Measurements from ENCODE around the gene SLC22A7. TPM values are rescaled to one million over a fixed set of nuclear protein-coding genes. Genes with fewer than 3 reads are reported as not detected.

The SLC22A7 gene
- total RNA-seq: not detected
- polyA plus RNA-seq (2013, experiment 1 of 2): not detected
- not detected for polyA plus RNA-seq (2013, experiment 2 of 2)
- long read RNA-seq, experiment 1: 0 reads
- long read RNA-seq, experiment 2: 0 reads
- long read RNA-seq, experiment 3, partial matches to known transcripts: 0 of 1 reads
- long read RNA-seq, experiment 3, other reads (novel, unspliced or antisense): 1 of 1 reads
- long read RNA-seq, experiment 4: 0 reads

- H3K9me3 ChIP-seq (ENCODE audit: control insufficient read depth, low read length): no peaks in the 10 kb centered on the region
- Mint-ChIP-seq H3K4me1 (peaks cover 3% of the 10 kb centered on the region), H3K4me3 (no peak within 1 kb of the TSS), H3K36me3 (ENCODE audit: low read depth) (no peaks in the 10 kb centered on the region), H3K27me3 (ENCODE audit: insufficient read depth) (peaks cover 8% of the 10 kb centered on the region), H3K9me3 (no peaks in the 10 kb centered on the region), H3K27ac (no peak within 1 kb of the TSS)
- no peaks in the 10 kb centered on the region for H3K27me3 ChIP-seq (ENCODE audit: control insufficient read depth, insufficient read depth, low read length, poor library complexity, severe bottlenecking)
- no peak within 1 kb of the TSS for H3K9ac ChIP-seq (ENCODE audit: extremely low read depth, low read length, poor library complexity, severe bottlenecking)
- DNase-seq: peak; percentile 39
- peaks cover 3% of the 10 kb centered on the region for H3K4me1 ChIP-seq (ENCODE audit: control insufficient read depth, insufficient read depth, low read length)
- H3K36me3 ChIP-seq (ENCODE audit: control insufficient read depth, insufficient read depth, low read length): no peaks in the 10 kb centered on the region
- no peak within 1 kb of the TSS for H3K27ac ChIP-seq (ENCODE audit: low read depth, low read length)
- TF ChIP-seq, protein P1, sequence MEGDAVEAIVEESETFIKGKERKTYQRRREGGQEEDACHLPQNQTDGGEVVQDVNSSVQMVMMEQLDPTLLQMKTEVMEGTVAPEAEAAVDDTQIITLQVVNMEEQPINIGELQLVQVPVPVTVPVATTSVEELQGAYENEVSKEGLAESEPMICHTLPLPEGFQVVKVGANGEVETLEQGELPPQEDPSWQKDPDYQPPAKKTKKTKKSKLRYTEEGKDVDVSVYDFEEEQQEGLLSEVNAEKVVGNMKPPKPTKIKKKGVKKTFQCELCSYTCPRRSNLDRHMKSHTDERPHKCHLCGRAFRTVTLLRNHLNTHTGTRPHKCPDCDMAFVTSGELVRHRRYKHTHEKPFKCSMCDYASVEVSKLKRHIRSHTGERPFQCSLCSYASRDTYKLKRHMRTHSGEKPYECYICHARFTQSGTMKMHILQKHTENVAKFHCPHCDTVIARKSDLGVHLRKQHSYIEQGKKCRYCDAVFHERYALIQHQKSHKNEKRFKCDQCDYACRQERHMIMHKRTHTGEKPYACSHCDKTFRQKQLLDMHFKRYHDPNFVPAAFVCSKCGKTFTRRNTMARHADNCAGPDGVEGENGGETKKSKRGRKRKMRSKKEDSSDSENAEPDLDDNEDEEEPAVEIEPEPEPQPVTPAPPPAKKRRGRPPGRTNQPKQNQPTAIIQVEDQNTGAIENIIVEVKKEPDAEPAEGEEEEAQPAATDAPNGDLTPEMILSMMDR (conservative IDR thresholded peaks at IDR 0.05): no peak
- H3K4me3 ChIP-seq (ENCODE audit: low read length): no peak within 1 kb of the TSS
- 93 to 97% methylated on average over 6 to 10 of the region's 10 CpGs for WGBS, 2 experiments (ENCODE audit: insufficient coverage in 1 of 2, insufficient read length in 1 of 2)
Measured at GRCh38 chr6:43297644-43298564, at the start of gene SLC22A7. Gene SLC22A7, plus strand, starts transcription at chr6:43298260. Its CDS starts 99 bp downstream, at chr6:43298359.

GRCh38 chr6:43248791-43249190 is 49.3 kb upstream of the SLC22A7 start:
- Histone ChIP-seq H3K9me3 (ENCODE audit: control insufficient read depth, low read length) (no peaks in the 10 kb centered on the region), H3K27me3 (ENCODE audit: control insufficient read depth, insufficient read depth, low read length, poor library complexity, severe bottlenecking) (peaks cover 47% of the 10 kb centered on the region), H3K36me3 (ENCODE audit: control insufficient read depth, insufficient read depth, low read length) (no peaks in the 10 kb centered on the region), H3K9ac (ENCODE audit: extremely low read depth, low read length, poor library complexity, severe bottlenecking) (no peak overlapping the region), H3K27ac (ENCODE audit: low read depth, low read length) (no peak overlapping the region), H3K4me1 (ENCODE audit: control insufficient read depth, insufficient read depth, low read length) (no peaks in the 10 kb centered on the region), H3K4me3 (ENCODE audit: low read length) (no peak overlapping the region)
- Mint-ChIP-seq H3K27me3 (ENCODE audit: insufficient read depth) (peaks cover 43% of the 10 kb centered on the region), H3K4me3 (no peak overlapping the region), H3K36me3 (ENCODE audit: low read depth) (no peaks in the 10 kb centered on the region), H3K9me3 (no peaks in the 10 kb centered on the region), H3K27ac (no peak overlapping the region), H3K4me1 (peaks cover 22% of the 10 kb centered on the region)
- TF ChIP-seq, protein P1 (conservative IDR thresholded peaks at IDR 0.05): no peak
- DNase-seq: no peak

GRCh38 chr6:43250992-43251373 is 47.1 kb upstream of the SLC22A7 start:
- Histone ChIP-seq H3K4me3 (ENCODE audit: low read length) (no peak overlapping the region), H3K9me3 (ENCODE audit: control insufficient read depth, low read length) (no peaks in the 10 kb centered on the region), H3K27ac (ENCODE audit: low read depth, low read length) (no peak overlapping the region), H3K27me3 (ENCODE audit: control insufficient read depth, insufficient read depth, low read length, poor library complexity, severe bottlenecking) (peaks cover 25% of the 10 kb centered on the region), H3K36me3 (ENCODE audit: control insufficient read depth, insufficient read depth, low read length) (no peaks in the 10 kb centered on the region), H3K9ac (ENCODE audit: extremely low read depth, low read length, poor library complexity, severe bottlenecking) (no peak overlapping the region), H3K4me1 (ENCODE audit: control insufficient read depth, insufficient read depth, low read length) (no peaks in the 10 kb centered on the region)
- Mint-ChIP-seq H3K9me3 (no peaks in the 10 kb centered on the region), H3K36me3 (ENCODE audit: low read depth) (no peaks in the 10 kb centered on the region), H3K27me3 (ENCODE audit: insufficient read depth) (peaks cover 43% of the 10 kb centered on the region), H3K4me1 (peaks cover 22% of the 10 kb centered on the region), H3K4me3 (no peak overlapping the region), H3K27ac (no peak overlapping the region)
- 50 to 65% methylated on average over 2 to 8 of the region's 8 CpGs for WGBS, 2 experiments (ENCODE audit: insufficient coverage in 1 of 2, insufficient read length in 1 of 2)
- TF ChIP-seq, protein P1 (conservative IDR thresholded peaks at IDR 0.05): no peak
- peak; percentile 51 for DNase-seq

Data from endodermal cell (in vitro differentiated cells).